ENCODE data around the gene DBT.
"Not testable (repeated sequence)": the region's sequence is repeated elsewhere in the genome, so short reads cannot be mapped to it uniquely, and the experiment has no call there.

DBT gene

DNA sequence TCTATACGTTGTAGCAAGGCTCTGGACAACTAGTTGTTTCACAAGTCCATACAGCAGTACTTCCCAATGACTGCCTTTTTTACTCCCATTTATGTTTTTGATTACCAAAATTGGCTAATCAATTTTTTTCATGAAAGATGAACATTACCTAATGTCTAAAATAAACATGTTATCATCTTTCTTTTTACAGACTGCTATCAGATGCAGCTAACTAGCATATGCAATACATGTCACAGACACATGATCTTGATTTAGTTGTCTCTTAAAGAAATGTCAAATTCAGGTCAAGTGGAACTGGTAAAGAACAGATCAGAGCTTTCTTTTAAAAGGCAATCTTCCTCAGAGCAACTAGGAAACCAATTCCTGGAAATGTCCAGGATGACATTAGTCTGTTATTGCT is 630 bp upstream of the DBT start:
- DNase-seq: no peak

- DNase-seq: no peak
Measured at GRCh38 chr1:100249155-100249536, 488 bp downstream of the DBT start.

- no peak for DNase-seq
Measured at GRCh38 chr1:100246738-100247137, 2.9 kb downstream of the DBT start.

- no peak for DNase-seq
Measured at GRCh38 chr1:100240631-100241030, 9.0 kb downstream of the DBT start.

DNA sequence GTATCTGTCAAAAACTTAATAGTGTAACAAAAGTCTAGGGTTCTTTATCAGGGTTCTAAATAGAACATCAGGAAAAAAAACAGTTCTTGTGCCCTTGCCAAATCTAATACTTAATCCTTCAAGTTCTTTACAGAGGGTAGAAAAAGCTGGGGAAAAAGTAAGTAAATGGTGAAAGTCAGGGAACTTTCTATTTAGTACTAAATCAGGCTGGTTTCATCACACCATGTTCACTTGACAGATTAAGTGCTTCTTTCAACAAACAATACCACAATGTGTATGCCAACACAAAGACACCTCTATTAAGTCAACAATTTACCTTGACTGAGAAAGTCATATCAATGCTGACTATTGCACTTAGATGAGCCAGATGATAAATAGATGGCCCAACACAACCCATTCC is 9.7 kb downstream of the DBT start:
- no peak for DNase-seq

- no peak for DNase-seq
Measured at GRCh38 chr1:100237091-100237490, 12.5 kb downstream of the DBT start.

- DNase-seq: no peak
Measured at GRCh38 chr1:100234432-100234831, 15.2 kb downstream of the DBT start.

GRCh38 chr1:100233566-100233965 is 16.1 kb downstream of the DBT start:
- not testable (repeated sequence) for DNase-seq

- no peak for DNase-seq
Measured at GRCh38 chr1:100232156-100232555, 17.5 kb downstream of the DBT start.

DNA sequence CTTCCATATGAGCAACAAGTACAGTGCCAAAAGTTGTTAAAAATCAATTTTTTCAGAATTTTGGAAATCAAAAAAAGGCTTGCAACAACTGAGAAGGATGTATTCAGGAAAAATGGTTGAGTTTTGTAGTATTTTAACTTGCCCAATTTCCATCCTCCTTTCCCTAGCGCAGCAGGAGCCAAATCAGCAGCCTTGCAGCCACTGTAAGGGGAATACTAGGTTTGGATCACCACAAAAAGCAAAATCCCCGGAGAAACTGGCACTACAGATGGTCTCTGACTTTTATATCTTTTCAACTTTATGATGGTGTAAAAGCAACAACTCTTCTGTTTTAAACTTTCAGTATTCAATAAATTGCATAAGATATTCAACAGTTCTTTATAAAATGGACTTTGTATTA is 17.9 kb downstream of the DBT start:
- no peak for DNase-seq

DNA sequence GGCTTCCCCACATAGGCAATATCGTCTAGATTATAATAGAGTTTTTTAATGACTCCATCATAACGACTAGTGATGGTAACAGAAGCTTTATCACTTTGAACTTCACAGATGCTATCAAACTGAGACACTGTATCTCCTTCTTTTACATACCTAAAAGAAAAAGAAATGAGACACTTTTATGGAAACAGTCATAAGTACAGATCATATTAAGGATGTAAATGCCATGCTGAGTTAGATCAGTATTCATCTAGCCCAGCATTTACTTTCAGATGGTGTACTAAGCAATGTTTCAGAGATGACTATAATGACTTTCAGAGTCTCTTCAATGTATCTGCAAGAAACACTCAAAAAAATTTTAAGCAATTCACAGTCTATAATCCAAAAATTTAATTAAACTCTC is 18.9 kb downstream of the DBT start:
- no peak for DNase-seq

- no peak for DNase-seq
Measured at GRCh38 chr1:100229681-100230443, 19.8 kb downstream of the DBT start.

DNA sequence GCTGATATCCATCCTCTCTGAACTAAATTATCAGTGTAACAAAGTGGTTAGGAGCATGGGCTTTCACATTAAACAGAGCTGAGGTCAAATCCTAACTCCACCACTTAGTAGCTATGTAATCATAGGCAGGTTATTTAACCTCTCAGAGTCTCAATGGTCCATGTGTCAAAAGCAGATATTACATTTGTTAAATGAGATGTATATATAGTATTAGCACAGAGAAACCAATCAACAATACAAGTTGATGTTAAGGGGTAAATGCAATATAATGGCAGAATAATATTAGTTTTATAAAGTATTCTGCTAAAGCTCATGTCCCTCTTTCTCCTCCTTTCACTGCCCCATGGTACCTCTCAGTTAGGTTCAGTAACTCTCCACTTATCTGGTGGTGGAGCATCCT is 27.2 kb downstream of the DBT start:
- no peak for DNase-seq

- DNase-seq: no peak
Measured at GRCh38 chr1:100219883-100220282, 29.8 kb downstream of the DBT start.

GRCh38 chr1:100219457-100219856 is 30.2 kb downstream of the DBT start:
- no peak for DNase-seq

- DNase-seq: no peak
Measured at GRCh38 chr1:100217834-100218233, 31.8 kb downstream of the DBT start.

DNA sequence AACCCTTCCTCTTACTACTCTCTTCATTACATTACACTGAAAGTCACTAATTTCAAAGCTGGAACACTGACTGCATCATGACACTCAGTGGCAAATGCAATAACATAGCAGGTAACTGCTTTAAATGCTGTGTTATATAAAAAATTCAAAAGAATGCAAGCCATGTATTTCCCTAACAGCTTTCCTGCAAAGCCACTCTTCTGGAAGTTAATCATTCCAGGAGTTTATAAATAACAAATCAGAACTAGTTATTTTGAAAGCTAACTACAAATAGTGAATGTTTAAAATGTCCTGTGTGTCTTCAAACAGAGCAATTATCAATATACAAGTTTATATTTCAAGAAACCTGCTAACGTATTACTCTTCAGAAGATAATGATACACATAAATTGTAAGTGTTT is 34.5 kb downstream of the DBT start:
- no peak for DNase-seq

GRCh38 chr1:100213141-100213540 is 36.5 kb downstream of the DBT start:
- no peak for DNase-seq

DNA sequence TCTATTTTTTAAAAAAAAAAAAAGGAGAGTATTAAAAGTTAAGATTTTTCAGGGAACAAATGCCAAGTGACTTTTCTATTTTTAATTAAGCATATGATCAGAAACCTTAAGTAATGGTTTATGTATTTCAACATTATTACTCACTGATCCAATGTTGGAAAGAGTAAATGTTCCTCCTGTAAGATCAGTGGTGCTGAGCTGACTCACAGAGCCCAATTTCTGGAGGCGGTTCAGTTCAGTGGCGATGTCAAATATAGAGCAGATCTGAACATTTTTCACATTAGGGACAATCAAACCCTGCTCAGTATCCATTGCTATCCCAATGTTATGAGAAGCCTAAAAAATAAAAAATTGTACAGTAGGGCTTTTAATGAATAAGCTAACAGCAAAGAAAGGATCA is 43.3 kb downstream of the DBT start:
- DNase-seq: no peak

GRCh38 chr1:100205593-100205992 is 44.0 kb downstream of the DBT start:
- not testable (repeated sequence) for DNase-seq

DNA sequence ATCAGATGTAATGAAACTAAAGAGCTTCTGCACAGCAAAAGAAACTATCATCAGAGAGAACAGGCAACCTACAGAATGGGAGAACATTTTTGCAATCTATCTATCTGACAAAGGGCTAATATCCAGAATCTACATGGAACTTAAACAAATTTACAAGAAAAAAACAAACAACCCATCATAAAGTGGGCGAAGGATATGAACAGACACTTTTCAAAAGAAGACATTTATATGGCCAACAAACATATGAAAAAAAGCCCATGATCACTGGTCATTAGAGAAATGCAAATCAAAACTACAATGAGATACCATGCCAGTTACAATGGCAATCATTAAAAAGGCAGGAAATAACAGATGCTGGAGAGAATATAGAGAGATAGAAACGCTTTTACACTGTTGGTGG is 44.5 kb downstream of the DBT start:
- not testable (repeated sequence) for DNase-seq

- DNase-seq: not testable (repeated sequence)
Measured at GRCh38 chr1:100202703-100203102, 46.9 kb downstream of the DBT start.

DNA sequence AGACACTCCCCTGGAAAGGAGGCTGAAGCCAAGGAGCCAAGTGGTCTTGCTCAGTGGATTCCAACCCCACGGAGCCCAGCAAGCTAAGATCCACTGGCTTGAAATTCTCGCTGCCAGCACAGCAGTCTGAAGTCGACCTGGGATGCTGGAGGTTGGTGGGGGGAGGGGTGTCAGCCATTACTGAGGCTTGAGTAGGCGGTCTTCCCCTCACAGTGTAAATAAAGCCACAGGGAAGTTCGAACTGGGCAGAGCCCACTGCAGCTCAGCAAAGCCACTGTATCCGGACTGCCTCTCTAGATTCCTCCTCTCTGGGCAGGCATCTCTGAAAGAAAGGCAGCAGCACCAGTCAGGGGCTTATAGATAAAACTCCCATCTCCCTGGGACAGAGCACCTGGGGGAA is 49.6 kb downstream of the DBT start:
- not testable (repeated sequence) for DNase-seq

DNA sequence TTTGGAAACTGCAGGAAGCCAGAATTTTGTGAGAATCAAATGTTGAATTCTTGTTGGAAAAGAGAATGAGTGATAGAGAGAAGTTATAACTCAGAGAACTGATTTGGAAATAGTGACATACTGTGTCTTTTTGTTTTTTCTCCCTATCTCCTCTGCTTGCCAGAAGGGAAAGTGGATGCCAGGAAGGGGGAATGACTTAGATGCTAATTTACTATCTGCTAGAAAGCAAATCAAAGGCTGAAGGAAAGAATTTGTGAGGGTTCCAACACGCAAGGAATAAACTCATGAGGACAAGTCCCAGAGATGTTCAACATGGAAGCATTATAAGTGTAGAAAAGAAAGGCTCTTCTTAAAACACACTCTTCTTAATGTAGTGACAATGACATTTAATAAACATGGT is 51.0 kb downstream of the DBT start:
- no peak for DNase-seq

- no peak for DNase-seq
Measured at GRCh38 chr1:100188617-100189016, 61.0 kb downstream of the DBT start.
